Measurements from ENCODE around the gene UNC5A.

Gene UNC5A

GRCh38 chr5:176803068-176803942 lies 7.1 kb upstream of the UNC5A start (continued):
- TF ChIP-seq TSHZ1 (tag by site-specific recombination; IDR thresholded peaks at IDR 0.05; ENCODE audit: borderline replicate concordance) (no peak), ZNF302 (tag by site-specific recombination; IDR thresholded peaks at IDR 0.05; ENCODE audit: low read depth) (no peak), ZNF777 (tag by site-specific recombination; IDR thresholded peaks at IDR 0.05; ENCODE audit: borderline replicate concordance) (no peak), ZNF629 (tag by site-specific recombination; IDR thresholded peaks at IDR 0.05) (no peak), ZBTB7A (tag by site-specific recombination; IDR thresholded peaks at IDR 0.05; ENCODE audit: low read depth) (no peak), HOXA7 (CRISPR knock-in tag; IDR thresholded peaks at IDR 0.05; ENCODE audit: borderline replicate concordance) (no peak), PBX3 (CRISPR knock-in tag; IDR thresholded peaks at IDR 0.05) (no peak), BCL11A (tag by site-specific recombination; IDR thresholded peaks at IDR 0.05; ENCODE audit: low read depth) (no peak)
- TF ChIP-seq, protein P1, sequence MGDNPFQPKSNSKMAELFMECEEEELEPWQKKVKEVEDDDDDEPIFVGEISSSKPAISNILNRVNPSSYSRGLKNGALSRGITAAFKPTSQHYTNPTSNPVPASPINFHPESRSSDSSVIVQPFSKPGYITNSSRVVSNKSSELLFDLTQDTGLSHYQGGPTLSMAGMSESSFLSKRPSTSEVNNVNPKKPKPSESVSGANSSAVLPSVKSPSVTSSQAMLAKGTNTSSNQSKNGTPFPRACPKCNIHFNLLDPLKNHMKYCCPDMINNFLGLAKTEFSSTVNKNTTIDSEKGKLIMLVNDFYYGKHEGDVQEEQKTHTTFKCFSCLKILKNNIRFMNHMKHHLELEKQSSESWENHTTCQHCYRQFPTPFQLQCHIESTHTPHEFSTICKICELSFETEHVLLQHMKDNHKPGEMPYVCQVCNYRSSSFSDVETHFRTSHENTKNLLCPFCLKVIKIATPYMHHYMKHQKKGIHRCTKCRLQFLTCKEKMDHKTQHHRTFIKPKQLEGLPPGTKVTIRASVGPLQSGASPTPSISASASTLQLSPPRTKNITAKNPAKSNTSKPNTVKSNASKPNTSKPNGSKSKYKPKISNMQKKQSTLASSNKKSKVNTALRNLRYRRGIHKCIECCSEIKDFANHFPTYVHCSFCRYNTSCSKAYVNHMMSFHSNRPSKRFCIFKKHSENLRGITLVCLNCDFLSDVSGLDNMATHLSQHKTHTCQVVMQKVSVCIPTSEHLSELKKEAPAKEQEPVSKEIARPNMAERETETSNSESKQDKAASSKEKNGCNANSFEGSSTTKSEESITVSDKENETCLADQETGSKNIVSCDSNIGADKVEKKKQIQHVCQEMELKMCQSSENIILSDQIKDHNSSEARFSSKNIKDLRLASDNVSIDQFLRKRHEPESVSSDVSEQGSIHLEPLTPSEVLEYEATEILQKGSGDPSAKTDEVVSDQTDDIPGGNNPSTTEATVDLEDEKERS (tag by site-specific recombination; IDR thresholded peaks at IDR 0.05), result no peak

DNA sequence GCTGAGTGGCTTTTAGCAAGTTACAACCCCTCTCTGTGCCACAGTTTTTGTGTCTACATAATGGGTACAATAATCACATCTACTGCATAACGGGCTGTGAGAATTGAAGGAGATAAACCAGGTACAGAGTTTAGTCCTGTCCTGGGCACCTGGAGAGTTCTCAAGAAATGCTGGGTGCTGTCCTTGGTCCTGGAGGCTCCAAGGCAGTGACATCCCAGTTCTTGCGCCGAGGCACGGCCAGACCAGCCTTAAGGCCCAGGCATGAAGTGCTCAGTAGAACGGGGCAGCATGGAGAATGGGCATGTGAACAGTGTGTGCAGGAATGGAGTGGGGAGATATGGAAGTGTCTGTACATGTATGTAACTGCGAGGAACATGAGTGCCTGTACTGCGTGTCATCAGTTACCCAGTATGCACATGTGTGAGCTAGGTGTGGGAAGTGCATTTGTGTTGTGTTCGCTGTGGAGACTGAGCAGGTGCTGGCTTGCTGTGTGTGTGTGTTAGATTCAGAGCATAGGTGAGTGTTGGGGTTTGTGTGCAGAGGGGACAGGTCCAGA lies 6.3 kb upstream of the UNC5A start:
- POLR2A ChIA-PET, result no interaction called here
- TF ChIP-seq ZNF785 (tag by site-specific recombination; IDR thresholded peaks at IDR 0.05) (no peak), CTCF (tag by site-specific recombination; IDR thresholded peaks at IDR 0.05) (no peak), ZNF302 (tag by site-specific recombination; IDR thresholded peaks at IDR 0.05; ENCODE audit: low read depth) (no peak), ZFP69B (tag by site-specific recombination; IDR thresholded peaks at IDR 0.05) (no peak), ZNF132 (tag by site-specific recombination; IDR thresholded peaks at IDR 0.05; ENCODE audit: borderline replicate concordance) (no peak), HOXD13 (CRISPR knock-in tag; IDR thresholded peaks at IDR 0.05; ENCODE audit: borderline replicate concordance) (no peak), ZNF362 (tag by site-specific recombination; IDR thresholded peaks at IDR 0.05) (no peak), SCRT1 (tag by site-specific recombination; IDR thresholded peaks at IDR 0.05; ENCODE audit: borderline replicate concordance) (no peak), ZNF560 (tag by site-specific recombination; IDR thresholded peaks at IDR 0.05; ENCODE audit: borderline replicate concordance) (no peak), YY1 (tag by site-specific recombination; IDR thresholded peaks at IDR 0.05) (no peak), ZNF2 (tag by site-specific recombination; IDR thresholded peaks at IDR 0.05) (no peak)
- TF ChIP-seq, protein P2, sequence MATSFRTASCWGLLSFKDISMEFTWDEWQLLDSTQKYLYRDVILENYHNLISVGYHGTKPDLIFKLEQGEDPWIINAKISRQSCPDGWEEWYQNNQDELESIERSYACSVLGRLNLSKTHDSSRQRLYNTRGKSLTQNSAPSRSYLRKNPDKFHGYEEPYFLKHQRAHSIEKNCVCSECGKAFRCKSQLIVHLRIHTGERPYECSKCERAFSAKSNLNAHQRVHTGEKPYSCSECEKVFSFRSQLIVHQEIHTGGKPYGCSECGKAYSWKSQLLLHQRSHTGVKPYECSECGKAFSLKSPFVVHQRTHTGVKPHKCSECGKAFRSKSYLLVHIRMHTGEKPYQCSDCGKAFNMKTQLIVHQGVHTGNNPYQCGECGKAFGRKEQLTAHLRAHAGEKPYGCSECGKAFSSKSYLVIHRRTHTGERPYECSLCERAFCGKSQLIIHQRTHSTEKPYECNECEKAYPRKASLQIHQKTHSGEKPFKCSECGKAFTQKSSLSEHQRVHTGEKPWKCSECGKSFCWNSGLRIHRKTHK (tag by site-specific recombination; IDR thresholded peaks at IDR 0.05), result no peak

More for the DNA sequence above, 6.3 kb upstream of the UNC5A start:
- Histone ChIP-seq H3K36me3 (ENCODE audit: control insufficient read depth in 2 of 2, insufficient read depth in 1 of 2, low read length in 2 of 2) (no peaks in the 10 kb centered on the region), H3K4me3 (ENCODE audit: low read depth, low read length) (no peak overlapping the region), H3K9me3 (ENCODE audit: control insufficient read depth, insufficient read depth, low read depth, low read length) (no peaks in the 10 kb centered on the region), H3K27ac (ENCODE audit: extremely low read depth, low read depth, low read length) (no peak overlapping the region), H3K4me1 (ENCODE audit: control insufficient read depth, insufficient read depth, low read length) (no peaks in the 10 kb centered on the region)
- CTCF ChIA-PET, result interaction anchor here (1.1 to 2.2 kb wide), 2 partner anchors 144 to 145 kb away, joined by 3 to 12 read pairs; no protein-coding TSS in a partner anchor
